Astrocyte (in vitro differentiated cells and primary cell): Measurements from ENCODE around the gene VOPP1.

Source experiments
- CTCF ChIP-seq: IDR thresholded peaks from 2 replicates; pipeline ENCODE4 v1.5.1; 2011; ENCODE audit warnings: low read depth, mild to moderate bottlenecking, inconsistent platforms, low read length, moderate library complexity; ENCODE audit not compliant: insufficient read depth
- EZH2 ChIP-seq: IDR thresholded peaks from 2 replicates; pipeline ENCODE4 v1.6.1; 2012; ENCODE audit warnings: mild to moderate bottlenecking, low read length, inconsistent platforms; ENCODE audit not compliant: insufficient read depth

DNA sequence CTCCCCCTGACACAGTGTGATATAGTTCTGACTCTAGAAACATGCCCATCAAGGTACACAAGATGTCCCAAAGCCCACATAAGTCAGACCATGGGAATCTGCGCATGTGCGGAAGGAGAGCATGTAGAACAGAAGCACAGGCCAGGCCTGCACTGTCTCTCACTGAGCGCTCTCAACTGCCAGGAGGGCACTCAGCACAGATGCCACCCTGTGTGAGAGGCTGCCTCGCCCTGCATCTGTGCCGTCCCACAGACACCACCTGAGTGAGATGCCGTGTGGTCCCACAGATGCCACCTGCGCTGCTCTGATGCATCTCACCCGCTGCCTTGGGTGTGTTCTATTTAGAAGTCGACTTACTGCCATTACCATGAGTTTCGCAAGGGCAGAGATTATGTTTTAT lies 98.4 kb downstream of the VOPP1 start:
- no peak for TF ChIP-seq CTCF
- no peak for TF ChIP-seq EZH2
